Psoas muscle (tissue), 8 donors: ENCODE results near the gene MMP25. TPM values are rescaled to one million over a fixed set of nuclear protein-coding genes. Genes with fewer than 3 reads are reported as not detected.

ENCODE experiments used
- ATAC-seq, 4 donors: fragments of 200-7000 bp; cut with Tn5 transposase; one replicate each; pipeline ENCODE4 v1.9.1; 2020; ENCODE audit warnings: moderate library complexity in 3 of 4, mild to moderate bottlenecking in 2 of 4
- DNase-seq, 2 donors: peaks; one replicate each; pipeline ENCODE4 v3.0.0-alpha.2; 2020
- H3K27ac ChIP-seq: fragments of 200-600 bp; one replicate; pipeline ENCODE4 v1.8.0; 2022
- H3K27me3 ChIP-seq, 3 donors: fragments of 200-600 bp in 1 of 3; one replicate each; pipeline versions ENCODE4 v1.6.1 to v1.8.0; 2013 to 2022; ENCODE audit warnings: low read length in 2 of 3, mild to moderate bottlenecking in 2 of 3, moderate library complexity in 1 of 3; ENCODE audit not compliant: insufficient read depth in 3 of 3
- H3K36me3 ChIP-seq, 2 donors: fragments of 200-600 bp in 1 of 2; one replicate each; pipeline versions ENCODE4 v1.6.1 to v1.8.0; 2013 to 2022; ENCODE audit warnings: low read depth in 1 of 2, mild to moderate bottlenecking in 1 of 2, moderate library complexity in 1 of 2; ENCODE audit not compliant: insufficient read depth in 1 of 2
- H3K4me1 ChIP-seq: fragments of 200-600 bp; one replicate; pipeline ENCODE4 v1.8.0; 2022
- H3K4me3 ChIP-seq: fragments of 200-600 bp; one replicate; pipeline ENCODE4 v1.8.0; 2022; ENCODE audit warnings: mild to moderate bottlenecking
- H3K9me3 ChIP-seq: fragments of 200-600 bp; one replicate; pipeline ENCODE4 v1.8.0; 2022
- CTCF ChIP-seq: fragments of 200-600 bp; IDR thresholded peaks from one replicate; pipeline ENCODE4 v1.8.0; 2022; ENCODE audit warnings: antibody characterized with exemption
- WGBS, 3 donors: extraction: QIAGEN DNeasy Blood & Tissue Kit; methylation state at CpG; one replicate each; pipeline versions ENCODE4 v1.1.6 to v1.1.7; 2013; 5-methylcytosine and 5-hydroxymethylcytosine counted together
- intact Hi-C, 2 donors: fragments of 100-400 bp; cut with DNase I; formaldehyde crosslinking; loops; one replicate each; pipeline versions ENCODE4 v1.11.0 to v1.14.2; 2022
- polyA plus RNA-seq, 3 donors: library from polyadenylated mRNA; stranded (reverse); fragments of 200-250 nt; gene quantifications; one replicate each; pipeline ENCODE4 v1.2.3, GENCODE V29; 2013
- total RNA-seq, 4 donors: library from RNA; stranded (reverse); fragmentation: NEBNext Ultra II Directional in 2 of 4; extraction: Animal tissue kit (Norgen Biotek cat#: 25700) in 2 of 4; gene quantifications; one replicate each; pipeline versions ENCODE4 v1.2.1 to v1.2.4, GENCODE V29; 2021 to 2023
- donor health status: healthy with polysubstance abuse.
- donor health status: DM: no; HTN: no; CAD: no; lungs with moderate emphysema.
- donor health status: Bipolar disorder and iron deficiency.
- donor health status: healthy.
- donor health status: DM: yes; HTN: yes; CAD: no.
- donor health status: DM: no; HTN: no; CAD: no.
- donor health status: DM: no; HTN: no; CAD: no.
- donor health status: DM: yes; HTN: yes; CAD: no.

Gene MMP25
- total and polyA plus RNA-seq, 7 donors, result 0.13 to 2.3 (median 1.0) TPM

- peak overlapping the region; percentile 56 for H3K4me3 ChIP-seq
- 78 to 81% (median 80%) methylated on average over 15 to 17 of the region's 17 CpGs for WGBS, 3 donors
- H3K36me3 ChIP-seq, result no peaks in the 10 kb centered on the region
- ATAC-seq (no peak), DNase-seq (peak in 1 of 2 donors; percentile 6)
- no peak for TF ChIP-seq CTCF
- H3K4me1 ChIP-seq, result peaks cover 9% of the 10 kb centered on the region
- no peaks in the 10 kb centered on the region for H3K27me3 ChIP-seq
- intact Hi-C loops, result no loop called here
- peak overlapping the region; percentile 58 for H3K27ac ChIP-seq
- H3K9me3 ChIP-seq, result no peaks in the 10 kb centered on the region
These were observed 39.7 kb downstream of the MMP25 start for GRCh38 chr16:3085868-3086595.

- no peaks in the 10 kb centered on the region for H3K9me3 ChIP-seq
- H3K36me3 ChIP-seq, result no peaks in the 10 kb centered on the region
- H3K4me3 ChIP-seq, result peak overlapping the region; percentile 56
- H3K27ac ChIP-seq, result peak overlapping the region; percentile 58
- peaks cover 9% of the 10 kb centered on the region for H3K4me1 ChIP-seq
- H3K27me3 ChIP-seq, result no peaks in the 10 kb centered on the region
- WGBS, 3 donors, result 57 to 67% (median 59%) methylated on average over 14 of the region's 14 CpGs
- DNase-seq (peak in 1 of 2 donors; percentile 52), ATAC-seq (peak in 3 of 4 donors; percentile 11 to 54 (median 36))
- intact Hi-C loops, result no loop called here
- TF ChIP-seq CTCF, result no peak
These were observed 40.4 kb downstream of the MMP25 start for GRCh38 chr16:3086596-3087242.

GRCh38 chr16:3087243-3088235 lies 41.2 kb downstream of the MMP25 start:
- Histone ChIP-seq H3K4me1 (peaks cover 9% of the 10 kb centered on the region), H3K27me3 (peaks cover 0 to 2% (median 0%) of the 10 kb centered on the region in 3 donors), H3K9me3 (no peaks in the 10 kb centered on the region), H3K36me3 (no peaks in the 10 kb centered on the region), H3K27ac (peak overlapping the region; percentile 58), H3K4me3 (peak overlapping the region; percentile 56)
- DNase-seq, result peak in 1 of 2 donors; percentile 72
- peak; percentile 12 for TF ChIP-seq CTCF
- intact Hi-C loops, result no loop called here
- peak; percentile 48 to 78 (median 63) for ATAC-seq
- WGBS, 3 donors, result 52 to 57% (median 55%) methylated on average over 18 of the region's 18 CpGs

GRCh38 chr16:3088450-3088849 lies 42.1 kb downstream of the MMP25 start:
- H3K27ac ChIP-seq, result no peak overlapping the region
- H3K4me1 ChIP-seq, result peaks cover 9% of the 10 kb centered on the region
- TF ChIP-seq CTCF, result no peak

More at GRCh38 chr16:3088450-3088849, 42.1 kb downstream of the MMP25 start:
- ATAC-seq (no peak), DNase-seq (peak in 1 of 2 donors; percentile 19)
- intact Hi-C loops, result no loop called here
- 56 to 60% (median 58%) methylated on average over 7 of the region's 7 CpGs for WGBS, 3 donors
- no peaks in the 10 kb centered on the region for H3K9me3 ChIP-seq
- peaks cover 0 to 5% (median 0%) of the 10 kb centered on the region in 3 donors for H3K27me3 ChIP-seq
- H3K4me3 ChIP-seq, result no peak overlapping the region
- H3K36me3 ChIP-seq, result no peaks in the 10 kb centered on the region
